Liver (tissue), 9 donors: ENCODE results near the gene RGS10. TPM values are rescaled to one million over a fixed set of nuclear protein-coding genes. Genes with fewer than 3 reads are reported as not detected.

ENCODE experiments used
- DNase-seq: peaks from one replicate; pipeline ENCODE4 v3.0.0-alpha.2; 2017; ENCODE audit warnings: low spot score
- H3K27ac ChIP-seq, 2 donors: one replicate each; pipeline ENCODE4 v1.7.0; 2013; ENCODE audit warnings: inconsistent platforms in 2 of 2, low read length in 2 of 2, control low read depth in 1 of 2, low read depth in 1 of 2, mild to moderate bottlenecking in 1 of 2
- H3K27me3 ChIP-seq, 4 donors: one replicate each; pipeline versions ENCODE4 v1.6.1 to v1.7.0; 2013; ENCODE audit warnings: low read length in 3 of 4, inconsistent platforms in 1 of 4, mild to moderate bottlenecking in 1 of 4, moderate library complexity in 1 of 4; ENCODE audit not compliant: control insufficient read depth in 4 of 4, insufficient read depth in 4 of 4
- H3K36me3 ChIP-seq, 4 donors: one replicate each; pipeline versions ENCODE4 v1.6.1 to v1.7.0; 2013; ENCODE audit warnings: low read length in 3 of 4, mild to moderate bottlenecking in 3 of 4, low read depth in 1 of 4, moderate library complexity in 1 of 4; ENCODE audit not compliant: control insufficient read depth in 4 of 4, insufficient read depth in 3 of 4
- H3K4me1 ChIP-seq, 4 donors: one replicate each; pipeline versions ENCODE4 v1.6.1 to v1.7.0; 2013; ENCODE audit warnings: low read length in 3 of 4, mild to moderate bottlenecking in 3 of 4, moderate library complexity in 1 of 4; ENCODE audit not compliant: control insufficient read depth in 4 of 4, insufficient read depth in 4 of 4
- H3K4me3 ChIP-seq, 3 donors: one replicate each; pipeline versions ENCODE4 v1.6.1 to v1.7.0; 2013; ENCODE audit warnings: low read length in 3 of 3, control low read depth in 1 of 3, low read depth in 1 of 3, mild to moderate bottlenecking in 1 of 3
- H3K9ac ChIP-seq, 2 donors: one replicate each; pipeline ENCODE4 v1.7.0; 2013; ENCODE audit warnings: low read length in 2 of 2, mild to moderate bottlenecking in 2 of 2, moderate library complexity in 2 of 2, control low read depth in 1 of 2, low read depth in 1 of 2
- H3K9me3 ChIP-seq, 4 donors: one replicate each; pipeline versions ENCODE4 v1.6.1 to v1.7.0; 2013; ENCODE audit warnings: low read length in 3 of 4; ENCODE audit not compliant: control insufficient read depth in 4 of 4
- EGR1 ChIP-seq, 2 donors: IDR thresholded peaks; 2 replicates each; pipeline ENCODE4 v1.6.1; 2016 to 2018; ENCODE audit warnings: antibody characterized with exemption in 2 of 2, low read depth in 2 of 2
- FOXA1 ChIP-seq: IDR thresholded peaks from 2 replicates; pipeline ENCODE4 v1.6.1; 2016; ENCODE audit warnings: antibody characterized with exemption
- FOXA2 ChIP-seq: IDR thresholded peaks from 2 replicates; pipeline ENCODE4 v1.6.1; 2016; ENCODE audit warnings: antibody characterized with exemption
- GABPA ChIP-seq, 2 donors: IDR thresholded peaks in 1 of 2; conservative IDR thresholded peaks in 1 of 2; 2 replicates each; pipeline ENCODE4 v1.6.1; 2016; ENCODE audit warnings: antibody characterized with exemption in 2 of 2, mild to moderate bottlenecking in 1 of 2, moderate library complexity in 1 of 2
- HNF4G ChIP-seq: IDR thresholded peaks from 2 replicates; pipeline ENCODE4 v1.6.1; 2016; ENCODE audit warnings: antibody characterized with exemption
- JUND ChIP-seq, 2 donors: IDR thresholded peaks; 2 replicates each; pipeline ENCODE4 v1.6.1; 2016; ENCODE audit warnings: antibody characterized with exemption in 2 of 2
- NR2F2 ChIP-seq: IDR thresholded peaks from 2 replicates; pipeline ENCODE4 v1.6.1; 2016; ENCODE audit warnings: antibody characterized with exemption
- RAD21 ChIP-seq, 2 donors: IDR thresholded peaks; 2 replicates each; pipeline ENCODE4 v1.6.1; 2016; ENCODE audit warnings: antibody characterized with exemption in 2 of 2, mild to moderate bottlenecking in 2 of 2
- RXRA ChIP-seq, 2 donors: IDR thresholded peaks; 2 replicates each; pipeline ENCODE4 v1.6.1; 2017 to 2018; ENCODE audit warnings: antibody characterized with exemption in 2 of 2, mild to moderate bottlenecking in 1 of 2
- SP1 ChIP-seq: IDR thresholded peaks from 2 replicates; pipeline ENCODE4 v1.6.1; 2018; ENCODE audit warnings: antibody characterized with exemption, mild to moderate bottlenecking
- TAF1 ChIP-seq: conservative IDR thresholded peaks from 2 replicates; pipeline ENCODE4 v1.6.1; 2016; ENCODE audit warnings: antibody characterized with exemption, mild to moderate bottlenecking
- YY1 ChIP-seq: IDR thresholded peaks from 2 replicates; pipeline ENCODE4 v1.6.1; 2016; ENCODE audit warnings: antibody characterized with exemption, mild to moderate bottlenecking
- ZBTB33 ChIP-seq: IDR thresholded peaks from 2 replicates; pipeline ENCODE4 v1.6.1; 2016; ENCODE audit warnings: antibody characterized with exemption
- WGBS: extraction: QIAGEN DNeasy Blood & Tissue Kit; methylation state at CpG from one replicate; pipeline ENCODE4 v1.1.7; 2013; 5-methylcytosine and 5-hydroxymethylcytosine counted together
- polyA plus RNA-seq, 2 donors: library from polyadenylated mRNA; stranded (reverse) in 1 of 2; unstranded in 1 of 2; fragments of 200-250 nt in 1 of 2; fragments of >200 nt in 1 of 2; fragmentation: Nextera tagmentation in 1 of 2; extraction: Ambion mirVana in 1 of 2; gene quantifications; one replicate each; pipeline versions ENCODE4 v1.2.1 to v1.2.3, GENCODE V29; 2013 to 2015
- total RNA-seq, 2 donors: library from RNA; depleted of rRNA; stranded (reverse); fragments of >200 nt; gene quantifications; one replicate each; pipeline ENCODE4 v1.2.3, GENCODE V29; 2014
- TF ChIP-seq, protein P1 (sequence below): IDR thresholded peaks from 2 replicates; pipeline ENCODE4 v1.6.1; 2016; ENCODE audit warnings: antibody characterized with exemption
- TF ChIP-seq, protein P2 (sequence below): IDR thresholded peaks from 2 replicates; pipeline ENCODE4 v1.6.1; 2016; ENCODE audit warnings: antibody characterized with exemption
- TF ChIP-seq, protein P3 (sequence below): fragments of 150-350 bp; IDR thresholded peaks from 2 replicates; pipeline ENCODE4 v1.5.1; 2017; ENCODE audit warnings: improper control_type of control experiment, low read depth, low read length; ENCODE audit not compliant: missing input control
- donor health status: healthy.
- donor health status: healthy.
- donor health status: healthy.
- donor health status: healthy.
- donor health status: healthy.

The RGS10 gene
- total and polyA plus RNA-seq, 4 donors, result 1.8 to 51.9 (median 2.2) TPM

DNA sequence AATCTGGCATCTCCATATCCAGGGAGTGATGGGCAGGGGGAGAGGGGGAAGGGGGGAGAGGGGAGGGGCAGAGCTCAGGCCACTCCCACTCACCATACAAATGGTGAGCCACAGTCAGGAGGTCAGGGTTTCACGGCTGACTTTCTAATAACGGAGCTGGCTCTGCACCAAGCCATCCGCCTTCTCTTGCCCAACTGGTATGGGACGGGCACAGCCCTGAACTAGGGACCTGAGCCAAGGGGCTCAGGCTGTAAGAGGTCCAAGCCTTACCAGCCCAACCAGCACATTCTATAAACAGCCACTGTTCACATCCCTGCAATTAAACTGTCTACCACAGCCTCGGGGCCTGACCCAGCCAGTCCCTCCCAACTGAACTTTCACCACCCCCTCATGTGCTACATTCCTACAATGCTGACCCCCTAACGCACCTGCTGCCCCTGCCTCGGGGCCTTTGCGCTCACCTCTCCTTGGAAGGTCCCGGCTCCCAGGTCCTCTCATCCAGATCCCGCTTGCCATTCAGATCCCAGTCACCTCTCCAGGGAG, 32.5 kb downstream of the RGS10 start (continued):
- no peak for TF ChIP-seq GABPA (IDR thresholded peaks at IDR 0.05 in 1 of 2, conservative IDR thresholded peaks at IDR 0.05 in 1 of 2)
- no peak for TF ChIP-seq YY1
- TF ChIP-seq EGR1 (IDR thresholded peaks at IDR 0.05; ENCODE audit: low read depth in 2 of 2), result no peak
- TF ChIP-seq RAD21 (IDR thresholded peaks at IDR 0.05), result no peak

DNA sequence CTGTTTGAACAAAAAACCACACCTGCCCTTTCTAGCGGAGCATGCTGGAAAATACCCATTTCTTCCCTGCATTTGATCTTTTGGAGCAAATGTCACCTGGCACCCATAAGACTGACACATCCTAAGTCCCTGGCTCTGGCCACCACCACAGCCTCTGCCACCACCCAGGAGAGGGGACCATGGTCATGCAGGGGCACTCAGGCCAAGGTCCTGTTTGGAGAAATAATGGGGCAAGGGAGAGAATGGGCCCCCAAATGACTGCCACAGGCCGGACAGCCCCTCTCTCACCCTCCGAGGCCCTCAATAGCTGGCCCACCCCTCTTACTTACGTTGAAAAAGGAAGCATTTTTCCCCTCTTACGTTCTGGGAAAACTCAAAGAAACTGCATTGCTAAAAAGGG, 35.4 kb downstream of the RGS10 start:
- Histone ChIP-seq H3K27ac (no peak overlapping the region), H3K4me3 (no peak overlapping the region), H3K36me3 (no peaks in the 10 kb centered on the region), H3K4me1 (no peaks in the 10 kb centered on the region), H3K9me3 (no peaks in the 10 kb centered on the region), H3K9ac (no peak overlapping the region), H3K27me3 (no peaks in the 10 kb centered on the region)
- WGBS, result 86% methylated on average over 5 of the region's 5 CpGs
- TF ChIP-seq RXRA (IDR thresholded peaks at IDR 0.05) (no peak), FOXA2 (no peak), GABPA (IDR thresholded peaks at IDR 0.05 in 1 of 2, conservative IDR thresholded peaks at IDR 0.05 in 1 of 2) (no peak), EGR1 (IDR thresholded peaks at IDR 0.05; ENCODE audit: low read depth in 2 of 2) (no peak)
- DNase-seq, result no peak

- Histone ChIP-seq H3K27ac (no peak overlapping the region), H3K4me3 (no peak overlapping the region), H3K36me3 (no peaks in the 10 kb centered on the region), H3K4me1 (no peaks in the 10 kb centered on the region), H3K9ac (no peak overlapping the region), H3K27me3 (no peaks in the 10 kb centered on the region), H3K9me3 (no peaks in the 10 kb centered on the region)
- no peak for TF ChIP-seq JUND (IDR thresholded peaks at IDR 0.05)
- TF ChIP-seq ZBTB33, result no peak
- no peak for TF ChIP-seq NR2F2
- TF ChIP-seq SP1, result no peak
- TF ChIP-seq, protein P1, sequence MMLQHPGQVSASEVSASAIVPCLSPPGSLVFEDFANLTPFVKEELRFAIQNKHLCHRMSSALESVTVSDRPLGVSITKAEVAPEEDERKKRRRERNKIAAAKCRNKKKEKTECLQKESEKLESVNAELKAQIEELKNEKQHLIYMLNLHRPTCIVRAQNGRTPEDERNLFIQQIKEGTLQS, result no peak
- no peak for TF ChIP-seq RAD21 (IDR thresholded peaks at IDR 0.05)
- no peak for TF ChIP-seq TAF1
- TF ChIP-seq, protein P2, sequence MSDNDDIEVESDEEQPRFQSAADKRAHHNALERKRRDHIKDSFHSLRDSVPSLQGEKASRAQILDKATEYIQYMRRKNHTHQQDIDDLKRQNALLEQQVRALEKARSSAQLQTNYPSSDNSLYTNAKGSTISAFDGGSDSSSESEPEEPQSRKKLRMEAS, result no peak
- no peak for TF ChIP-seq GABPA (IDR thresholded peaks at IDR 0.05 in 1 of 2, conservative IDR thresholded peaks at IDR 0.05 in 1 of 2)
- 89% methylated on average over 21 of the region's 21 CpGs for WGBS
- DNase-seq, result no peak
These were observed 36.8 kb downstream of the RGS10 start for GRCh38 chr10:119505588-119506315.

GRCh38 chr10:119505131-119505551, 37.4 kb downstream of the RGS10 start:
- Histone ChIP-seq H3K9me3 (no peaks in the 10 kb centered on the region), H3K9ac (no peak overlapping the region), H3K36me3 (no peaks in the 10 kb centered on the region), H3K4me1 (no peaks in the 10 kb centered on the region), H3K4me3 (no peak overlapping the region), H3K27me3 (no peaks in the 10 kb centered on the region), H3K27ac (no peak overlapping the region)
- no peak for DNase-seq
- 92% methylated on average over 12 of the region's 12 CpGs for WGBS
- TF ChIP-seq TAF1 (no peak), RXRA (IDR thresholded peaks at IDR 0.05) (no peak), RAD21 (IDR thresholded peaks at IDR 0.05) (no peak), FOXA2 (no peak), NR2F2 (no peak), HNF4G (no peak), FOXA1 (no peak), ZBTB33 (no peak), JUND (IDR thresholded peaks at IDR 0.05) (no peak)
- TF ChIP-seq, protein P3, sequence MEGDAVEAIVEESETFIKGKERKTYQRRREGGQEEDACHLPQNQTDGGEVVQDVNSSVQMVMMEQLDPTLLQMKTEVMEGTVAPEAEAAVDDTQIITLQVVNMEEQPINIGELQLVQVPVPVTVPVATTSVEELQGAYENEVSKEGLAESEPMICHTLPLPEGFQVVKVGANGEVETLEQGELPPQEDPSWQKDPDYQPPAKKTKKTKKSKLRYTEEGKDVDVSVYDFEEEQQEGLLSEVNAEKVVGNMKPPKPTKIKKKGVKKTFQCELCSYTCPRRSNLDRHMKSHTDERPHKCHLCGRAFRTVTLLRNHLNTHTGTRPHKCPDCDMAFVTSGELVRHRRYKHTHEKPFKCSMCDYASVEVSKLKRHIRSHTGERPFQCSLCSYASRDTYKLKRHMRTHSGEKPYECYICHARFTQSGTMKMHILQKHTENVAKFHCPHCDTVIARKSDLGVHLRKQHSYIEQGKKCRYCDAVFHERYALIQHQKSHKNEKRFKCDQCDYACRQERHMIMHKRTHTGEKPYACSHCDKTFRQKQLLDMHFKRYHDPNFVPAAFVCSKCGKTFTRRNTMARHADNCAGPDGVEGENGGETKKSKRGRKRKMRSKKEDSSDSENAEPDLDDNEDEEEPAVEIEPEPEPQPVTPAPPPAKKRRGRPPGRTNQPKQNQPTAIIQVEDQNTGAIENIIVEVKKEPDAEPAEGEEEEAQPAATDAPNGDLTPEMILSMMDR, result no peak
